HEK293 (cell line): Measurements from ENCODE around the gene GPD1.

Experiments
- CTCF ChIA-PET: fragments of 350-600 bp; formaldehyde crosslinking; extraction: SDS; loops from one replicate; lab custom pipeline; 2021; ENCODE audit warnings: antibody characterized with exemption; lab: Yijun Ruan, JAX
- POLR2A ChIA-PET: fragments of 300-600 bp; formaldehyde crosslinking; extraction: SDS; loops from one replicate; lab custom pipeline; 2020; ENCODE audit warnings: antibody characterized with exemption, inconsistent platforms; lab: Yijun Ruan, JAX
- H3K27ac ChIP-seq: fragments of 200-500 bp; sonication (Bioruptor generic); 2 replicates; pipeline ENCODE4 v1.5.1; 2014; ENCODE audit warnings: low read depth, low read length, control low read depth, inconsistent platforms; ENCODE audit errors: extremely low read depth
- H3K36me3 ChIP-seq, 2 experiments: fragments of 200-500 bp in 1 of 2; sonication (Bioruptor generic) in 1 of 2; 1 replicate in 1 of 2; 2 replicates in 1 of 2; pipeline ENCODE4 v1.5.1; 2014 to 2017; ENCODE audit warnings: inconsistent platforms in 2 of 2, low read length in 2 of 2; ENCODE audit not compliant: control insufficient read depth in 2 of 2, insufficient read depth in 1 of 2
- H3K4me1 ChIP-seq: fragments of 200-500 bp; sonication (Bioruptor generic); 2 replicates; pipeline ENCODE4 v1.5.1; 2014; ENCODE audit warnings: mild to moderate bottlenecking, low read length, inconsistent platforms; ENCODE audit not compliant: control insufficient read depth, insufficient read depth
- H3K4me3 ChIP-seq: 2 replicates; pipeline ENCODE4 v1.5.1; 2011; ENCODE audit warnings: low read depth, mild to moderate bottlenecking, control low read depth, low read length, moderate library complexity
- H3K9me3 ChIP-seq: fragments of 200-500 bp; sonication (Bioruptor generic); 2 replicates; pipeline ENCODE4 v1.5.1; 2014; ENCODE audit warnings: low read depth, low read length, inconsistent platforms; ENCODE audit not compliant: control insufficient read depth, insufficient read depth
- EGR2 ChIP-seq: fragments of 450-650 bp; formaldehyde crosslinking; IDR thresholded peaks from 2 replicates; pipeline ENCODE4 v1.5.1; 2016; ENCODE audit warnings: low read depth, missing biosample characterization, missing genetic modification characterization
- GLIS1 ChIP-seq: fragments of 450-650 bp; formaldehyde crosslinking; IDR thresholded peaks from 2 replicates; pipeline ENCODE4 v1.5.1; 2016; ENCODE audit warnings: missing biosample characterization, missing genetic modification characterization
- MZF1 ChIP-seq: fragments of 450-650 bp; formaldehyde crosslinking; IDR thresholded peaks from 2 replicates; pipeline ENCODE4 v1.5.1; 2017; ENCODE audit warnings: missing biosample characterization, missing genetic modification characterization, borderline replicate concordance
- REST ChIP-seq: fragments of 450-650 bp; formaldehyde crosslinking; IDR thresholded peaks from 2 replicates; pipeline ENCODE4 v1.5.1; 2016; ENCODE audit warnings: missing biosample characterization, missing genetic modification characterization
- SP7 ChIP-seq: fragments of 450-650 bp; formaldehyde crosslinking; IDR thresholded peaks from 2 replicates; pipeline ENCODE4 v1.5.1; 2016; ENCODE audit warnings: missing biosample characterization, missing genetic modification characterization
- TSHZ1 ChIP-seq: fragments of 450-650 bp; formaldehyde crosslinking; IDR thresholded peaks from 2 replicates; pipeline ENCODE4 v1.5.1; 2016; ENCODE audit warnings: missing biosample characterization, missing genetic modification characterization, borderline replicate concordance
- ZBTB26 ChIP-seq: fragments of 450-650 bp; formaldehyde crosslinking; optimal IDR thresholded peaks from 2 replicates; pipeline ENCODE3; 2016; ENCODE audit warnings: missing biosample characterization, mild to moderate bottlenecking, missing genetic modification characterization
- ZFHX2 ChIP-seq: fragments of 450-650 bp; formaldehyde crosslinking; conservative IDR thresholded peaks from 2 replicates; pipeline ENCODE4 v1.5.1; 2016; ENCODE audit warnings: missing biosample characterization, missing genetic modification characterization
- ZNF140 ChIP-seq: fragments of 450-650 bp; formaldehyde crosslinking; IDR thresholded peaks from 2 replicates; pipeline ENCODE4 v1.5.1; 2016; ENCODE audit warnings: missing biosample characterization, missing genetic modification characterization
- ZNF394 ChIP-seq: fragments of 450-650 bp; formaldehyde crosslinking; IDR thresholded peaks from 2 replicates; pipeline ENCODE4 v1.5.1; 2016; ENCODE audit warnings: missing biosample characterization, missing genetic modification characterization, mild to moderate bottlenecking, moderate library complexity, borderline replicate concordance
- ZNF48 ChIP-seq: fragments of 450-650 bp; formaldehyde crosslinking; IDR thresholded peaks from 2 replicates; pipeline ENCODE4 v1.5.1; 2016; ENCODE audit warnings: missing biosample characterization, missing genetic modification characterization
- ZNF544 ChIP-seq: fragments of 450-650 bp; formaldehyde crosslinking; IDR thresholded peaks from 2 replicates; pipeline ENCODE4 v1.5.0; 2017; ENCODE audit warnings: missing biosample characterization, missing genetic modification characterization
- ZNF626 ChIP-seq: fragments of 450-650 bp; sonication (Bioruptor Pico); formaldehyde crosslinking; IDR thresholded peaks from 2 replicates; pipeline ENCODE4 v1.5.1; 2018; ENCODE audit warnings: missing biosample characterization, missing genetic modification characterization, inconsistent platforms
- ZNF837 ChIP-seq: fragments of 450-650 bp; formaldehyde crosslinking; IDR thresholded peaks from 2 replicates; pipeline ENCODE4 v1.5.1; 2016; ENCODE audit warnings: missing biosample characterization, missing genetic modification characterization
- ZSCAN23 ChIP-seq: fragments of 450-650 bp; formaldehyde crosslinking; IDR thresholded peaks from 2 replicates; pipeline ENCODE4 v1.5.1; 2016; ENCODE audit warnings: missing biosample characterization, missing genetic modification characterization
- TF ChIP-seq, protein P1 (sequence below): fragments of 450-650 bp; formaldehyde crosslinking; IDR thresholded peaks from 2 replicates; pipeline ENCODE4 v1.5.1; 2017; ENCODE audit warnings: missing biosample characterization, missing genetic modification characterization
- TF ChIP-seq, protein P2 (sequence below): fragments of 450-650 bp; formaldehyde crosslinking; IDR thresholded peaks from 2 replicates; pipeline ENCODE4 v1.5.1; 2016; ENCODE audit warnings: missing biosample characterization, missing genetic modification characterization

GPD1 gene

GRCh38 chr12:50079771-50080170 is 24.0 kb upstream of the GPD1 start:
- Histone ChIP-seq H3K27ac (no peak overlapping the region), H3K4me3 (no peak overlapping the region), H3K36me3 (peaks cover 0 to 3% of the 10 kb centered on the region in 2 experiments; a peak in 1 of 3 replicates), H3K4me1 (no peaks in the 10 kb centered on the region), H3K9me3 (no peaks in the 10 kb centered on the region)
- ChIA-PET CTCF (interaction anchor here (0.7 to 2.1 kb wide), 6 partner anchors 9 to 429 kb away, joined by 3 to 8 read pairs (median 3); no protein-coding TSS in a partner anchor), POLR2A (no interaction called here)
- TF ChIP-seq REST (tag by site-specific recombination) (peak; percentile 92), ZNF626 (tag by site-specific recombination) (no peak)

DNA sequence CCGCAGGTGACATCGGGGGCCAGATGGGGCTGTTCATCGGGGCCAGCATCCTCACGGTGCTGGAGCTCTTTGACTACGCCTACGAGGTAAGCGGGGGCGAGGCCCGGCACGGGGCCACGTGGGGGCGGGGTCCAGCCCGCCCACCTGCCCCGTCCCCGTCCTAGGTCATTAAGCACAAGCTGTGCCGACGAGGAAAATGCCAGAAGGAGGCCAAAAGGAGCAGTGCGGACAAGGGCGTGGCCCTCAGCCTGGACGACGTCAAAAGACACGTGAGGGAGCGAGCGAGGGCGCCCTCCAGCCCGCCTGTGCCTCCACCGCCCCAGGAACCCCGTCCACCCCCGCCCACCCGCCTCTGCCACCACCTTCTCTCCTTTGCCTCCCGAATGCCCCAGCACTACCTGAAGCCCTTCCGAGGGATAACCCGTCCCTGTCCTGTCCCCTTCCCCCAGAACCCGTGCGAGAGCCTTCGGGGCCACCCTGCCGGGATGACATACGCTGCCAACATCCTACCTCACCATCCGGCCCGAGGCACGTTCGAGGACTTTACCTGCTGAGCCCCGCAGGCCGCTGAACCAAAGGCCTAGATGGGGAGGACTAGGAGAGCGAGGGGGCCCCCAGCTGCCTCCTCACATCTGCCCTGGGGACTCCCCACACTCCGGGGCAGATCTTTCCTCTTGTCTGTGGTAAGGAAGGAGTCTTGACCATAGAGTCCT is 22.6 kb upstream of the GPD1 start:
- no peak overlapping the region for H3K27ac ChIP-seq
- H3K4me1 ChIP-seq = no peaks in the 10 kb centered on the region
- ChIA-PET CTCF (interaction anchor here (1.6 kb wide), 1 partner anchor 21 kb away, joined by 3 read pairs; no protein-coding TSS in a partner anchor), POLR2A (no interaction called here)
- H3K4me3 ChIP-seq = no peak overlapping the region
- H3K36me3 ChIP-seq = peaks cover 0 to 7% of the 10 kb centered on the region in 2 experiments; a peak in 1 of 3 replicates
- no peaks in the 10 kb centered on the region for H3K9me3 ChIP-seq
- TF ChIP-seq ZNF140 = no peak
- no peak for TF ChIP-seq MZF1 (tag by site-specific recombination)
- TF ChIP-seq ZFHX2 (tag by site-specific recombination) = peak; percentile 84
- no peak for TF ChIP-seq ZSCAN23 (tag by site-specific recombination)
- peak; percentile 82 for TF ChIP-seq EGR2
- no peak for TF ChIP-seq SP7 (tag by site-specific recombination)
- TF ChIP-seq, protein P1, sequence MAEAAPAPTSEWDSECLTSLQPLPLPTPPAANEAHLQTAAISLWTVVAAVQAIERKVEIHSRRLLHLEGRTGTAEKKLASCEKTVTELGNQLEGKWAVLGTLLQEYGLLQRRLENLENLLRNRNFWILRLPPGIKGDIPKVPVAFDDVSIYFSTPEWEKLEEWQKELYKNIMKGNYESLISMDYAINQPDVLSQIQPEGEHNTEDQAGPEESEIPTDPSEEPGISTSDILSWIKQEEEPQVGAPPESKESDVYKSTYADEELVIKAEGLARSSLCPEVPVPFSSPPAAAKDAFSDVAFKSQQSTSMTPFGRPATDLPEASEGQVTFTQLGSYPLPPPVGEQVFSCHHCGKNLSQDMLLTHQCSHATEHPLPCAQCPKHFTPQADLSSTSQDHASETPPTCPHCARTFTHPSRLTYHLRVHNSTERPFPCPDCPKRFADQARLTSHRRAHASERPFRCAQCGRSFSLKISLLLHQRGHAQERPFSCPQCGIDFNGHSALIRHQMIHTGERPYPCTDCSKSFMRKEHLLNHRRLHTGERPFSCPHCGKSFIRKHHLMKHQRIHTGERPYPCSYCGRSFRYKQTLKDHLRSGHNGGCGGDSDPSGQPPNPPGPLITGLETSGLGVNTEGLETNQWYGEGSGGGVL (tag by site-specific recombination) = no peak
- TF ChIP-seq, all 188 proteins: peak for 2

DNA sequence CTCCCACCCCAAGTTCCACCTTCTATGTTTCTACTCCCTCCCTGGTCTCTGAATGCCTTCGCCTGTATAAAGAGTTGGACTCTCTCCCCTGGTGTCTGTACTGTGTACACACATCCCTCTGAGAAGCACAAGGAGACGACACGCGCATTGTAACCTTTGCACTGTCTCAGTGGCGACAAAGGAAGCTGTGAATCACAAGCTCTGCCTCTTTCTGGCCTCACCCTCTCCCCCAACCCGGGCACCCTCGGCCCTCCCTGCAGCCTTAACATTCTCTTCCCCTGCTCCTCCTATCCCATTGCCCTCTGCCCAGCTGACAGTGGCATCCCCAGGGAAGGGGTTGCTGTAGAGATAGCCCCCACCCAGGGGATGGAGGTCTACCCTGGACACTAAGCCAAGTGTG is 21.2 kb upstream of the GPD1 start:
- H3K27ac ChIP-seq = no peak overlapping the region
- H3K4me1 ChIP-seq = no peaks in the 10 kb centered on the region
- no peaks in the 10 kb centered on the region for H3K9me3 ChIP-seq
- H3K36me3 ChIP-seq = peaks cover 8 to 20% of the 10 kb centered on the region in 2 experiments
- POLR2A ChIA-PET = interaction anchor here (0.9 to 1.4 kb wide), 2 partner anchors 29 to 85 kb away, joined by 3 to 4 read pairs; partner anchors contain the start of genes CERS5 and COX14
- no peak overlapping the region for H3K4me3 ChIP-seq
- CTCF ChIA-PET = interaction anchor here (0.6 to 3.8 kb wide), 7 partner anchors 8 to 243 kb away, joined by 3 to 28 read pairs (median 3); no protein-coding TSS in a partner anchor
- TF ChIP-seq ZNF48 (no peak), ZNF544 (tag by site-specific recombination) (no peak), ZNF394 (tag by site-specific recombination) (no peak), EGR2 (no peak), GLIS1 (tag by site-specific recombination) (no peak), ZNF837 (tag by site-specific recombination) (no peak), TSHZ1 (tag by site-specific recombination) (no peak), ZBTB26 (no peak)
- TF ChIP-seq, protein P2, sequence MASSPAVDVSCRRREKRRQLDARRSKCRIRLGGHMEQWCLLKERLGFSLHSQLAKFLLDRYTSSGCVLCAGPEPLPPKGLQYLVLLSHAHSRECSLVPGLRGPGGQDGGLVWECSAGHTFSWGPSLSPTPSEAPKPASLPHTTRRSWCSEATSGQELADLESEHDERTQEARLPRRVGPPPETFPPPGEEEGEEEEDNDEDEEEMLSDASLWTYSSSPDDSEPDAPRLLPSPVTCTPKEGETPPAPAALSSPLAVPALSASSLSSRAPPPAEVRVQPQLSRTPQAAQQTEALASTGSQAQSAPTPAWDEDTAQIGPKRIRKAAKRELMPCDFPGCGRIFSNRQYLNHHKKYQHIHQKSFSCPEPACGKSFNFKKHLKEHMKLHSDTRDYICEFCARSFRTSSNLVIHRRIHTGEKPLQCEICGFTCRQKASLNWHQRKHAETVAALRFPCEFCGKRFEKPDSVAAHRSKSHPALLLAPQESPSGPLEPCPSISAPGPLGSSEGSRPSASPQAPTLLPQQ = no peak
